DMS114 treated with DMSO at 0.1 percent for 48 hours (cell line): ENCODE data around the gene CREB3L2.
"Not testable (repeated sequence)": the region's sequence is repeated elsewhere in the genome, so short reads cannot be mapped to it uniquely, and the experiment has no call there.

Experiments
- DNase-seq: peaks from one replicate; lab custom pipeline; 2025; ENCODE audit not compliant: unreplicated experiment; lab: John Stamatoyannopoulos, UW

Gene CREB3L2

GRCh38 chr7:137846827-137847567 is 154.9 kb downstream of the CREB3L2 start, which contains the start of gene DGKI:
Gene DGKI (minus strand): TSS chr7:137846974.
- DNase-seq = no peak

- no peak for DNase-seq
Measured at GRCh38 chr7:137846549-137846826, 155.4 kb downstream of the CREB3L2 start.

GRCh38 chr7:137844677-137845425 is 157.0 kb downstream of the CREB3L2 start:
- DNase-seq = no peak

DNA sequence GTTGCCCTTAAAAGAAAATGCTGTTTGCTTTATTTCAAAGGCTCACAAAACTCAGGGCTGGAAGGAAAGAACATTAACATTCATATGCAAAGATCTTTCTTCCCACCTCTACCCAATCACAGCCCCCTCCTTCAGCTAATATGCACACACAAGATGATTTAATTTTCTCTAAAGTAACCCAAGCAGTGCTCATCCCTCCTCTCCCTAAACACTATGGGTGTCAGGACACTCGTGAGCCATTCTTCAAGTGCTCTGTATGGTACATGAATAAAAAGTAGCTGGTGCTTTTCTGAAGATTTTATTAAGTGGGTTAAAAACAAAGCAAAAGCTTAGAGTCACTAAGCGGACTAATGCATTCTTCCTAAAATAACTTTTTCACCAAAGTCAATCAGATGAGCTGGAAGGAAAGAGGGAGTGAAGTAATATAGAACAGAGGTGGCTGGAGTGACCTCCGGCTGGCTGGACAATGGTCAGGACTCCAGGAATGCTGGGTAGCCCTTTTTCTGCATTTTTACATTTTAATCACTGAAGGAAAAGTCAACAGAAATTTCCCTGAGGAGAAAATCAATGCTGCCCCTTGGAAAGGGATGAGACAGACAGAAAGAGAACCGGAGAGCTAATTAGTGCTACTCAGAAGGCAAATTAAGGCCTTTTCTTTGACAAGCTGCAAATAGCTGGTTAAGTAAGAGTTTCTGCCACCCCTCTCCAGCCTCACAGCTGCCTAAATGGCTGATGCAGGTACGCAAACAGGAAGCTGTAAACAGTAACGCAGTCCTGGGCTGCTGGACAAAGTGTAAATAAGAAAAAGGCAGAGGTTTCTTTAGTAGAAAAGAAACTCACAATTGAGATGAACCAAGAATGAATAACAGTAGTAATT is 161.7 kb downstream of the CREB3L2 start:
- no peak for DNase-seq

DNA sequence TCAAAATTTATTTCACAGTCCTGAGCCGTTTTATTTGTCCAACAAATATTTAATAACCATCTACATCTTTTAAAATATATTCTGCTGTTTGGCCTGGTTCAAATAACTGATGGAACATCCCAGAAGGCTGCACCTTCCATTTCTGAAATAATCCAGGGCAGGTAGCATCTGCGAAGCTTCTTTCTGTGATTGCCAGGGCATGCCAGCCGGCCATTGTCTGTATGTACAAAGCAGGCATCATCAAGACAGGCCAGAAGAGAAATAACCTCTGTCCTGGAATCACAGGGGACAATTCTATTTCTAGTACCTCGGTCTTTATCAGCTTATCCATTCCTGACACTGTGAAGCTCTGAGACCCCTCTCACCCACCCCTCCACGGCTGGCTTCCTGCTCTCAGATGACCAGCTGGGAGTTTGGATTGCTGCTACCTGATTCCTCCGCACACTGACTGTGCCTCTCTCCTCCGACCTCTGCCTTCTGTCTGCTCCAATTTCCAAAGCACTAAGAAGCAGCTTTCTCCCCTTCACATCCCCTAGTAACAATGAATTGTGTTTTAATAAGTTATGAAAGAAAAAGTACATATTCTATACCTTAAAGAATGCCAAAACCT is 163.1 kb downstream of the CREB3L2 start:
- no peak for DNase-seq

GRCh38 chr7:137836541-137836940 is 165.3 kb downstream of the CREB3L2 start:
- no peak for DNase-seq

DNA sequence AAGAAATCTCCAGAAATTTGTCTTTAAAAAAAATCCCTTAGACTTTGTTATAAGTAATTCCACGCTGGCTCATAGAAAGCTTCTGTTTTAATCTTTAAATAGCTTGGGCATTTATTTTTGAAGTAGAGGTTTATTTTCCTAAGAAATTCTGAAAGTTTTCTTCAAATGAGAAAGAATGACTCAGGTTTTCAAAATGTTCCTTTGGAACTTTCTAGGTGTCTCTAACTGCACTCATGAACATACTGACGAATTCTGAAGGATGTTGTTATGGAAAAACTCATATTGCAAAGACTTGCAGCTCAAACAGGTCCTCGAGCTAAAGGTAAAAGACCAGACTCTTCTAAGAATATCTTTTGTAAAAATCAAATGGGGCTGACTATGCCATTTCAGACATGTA is 165.8 kb downstream of the CREB3L2 start:
- DNase-seq = no peak

DNA sequence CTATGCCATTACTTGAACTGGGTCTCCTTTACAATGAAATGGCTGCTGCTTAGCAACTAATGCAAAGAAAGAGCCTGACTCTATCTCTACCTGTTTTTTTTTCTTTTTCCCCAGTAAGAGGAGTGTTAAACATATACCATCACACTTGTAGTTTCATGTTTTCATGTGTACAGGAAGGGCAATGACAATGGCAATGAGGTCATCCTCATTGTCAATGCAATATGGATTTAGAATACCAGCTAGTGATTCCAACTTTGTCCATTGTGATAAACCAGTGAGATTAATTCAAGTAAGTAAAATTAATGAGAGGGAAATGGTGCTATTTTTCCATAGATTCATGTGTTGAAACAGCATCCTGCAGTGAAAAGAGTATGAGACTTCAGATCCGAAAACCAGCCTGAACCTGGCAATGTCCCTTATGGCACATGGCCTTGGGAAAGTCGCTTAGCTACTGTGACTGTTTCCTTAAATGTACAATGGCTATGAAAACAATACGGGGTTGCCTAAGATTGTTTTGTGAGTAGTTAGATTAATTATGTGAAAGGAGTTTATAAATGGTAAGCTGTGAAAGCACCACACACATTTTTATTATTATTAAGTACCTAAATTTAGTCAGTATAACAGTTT is 166.3 kb downstream of the CREB3L2 start:
- DNase-seq = no peak

GRCh38 chr7:137834552-137834951 is 167.3 kb downstream of the CREB3L2 start:
- DNase-seq = no peak

GRCh38 chr7:137832990-137833389 is 168.9 kb downstream of the CREB3L2 start:
- not testable (repeated sequence) for DNase-seq

GRCh38 chr7:137832382-137832781 is 169.5 kb downstream of the CREB3L2 start:
- DNase-seq = no peak

GRCh38 chr7:137831555-137831954 is 170.3 kb downstream of the CREB3L2 start:
- DNase-seq = not testable (repeated sequence)

- DNase-seq = no peak
Measured at GRCh38 chr7:137829337-137829992, 172.4 kb downstream of the CREB3L2 start.

DNA sequence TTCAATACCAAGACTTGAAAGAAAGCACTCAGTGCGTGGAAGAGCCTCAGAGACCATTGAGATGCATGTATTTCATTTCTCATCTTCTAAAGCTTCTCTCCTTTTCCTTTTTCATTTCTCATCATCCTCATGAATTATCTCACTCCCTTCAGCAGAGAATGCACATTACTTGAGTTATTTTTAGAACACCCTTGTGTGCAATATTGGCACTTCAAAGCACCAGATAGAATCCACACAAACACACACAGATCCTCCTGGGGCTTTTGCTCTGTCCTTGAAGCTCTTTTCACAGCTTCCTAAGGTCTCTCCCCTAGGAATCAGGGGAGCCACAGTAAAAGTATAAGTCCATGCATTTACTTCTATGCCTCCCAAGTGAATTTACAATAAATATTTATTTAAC is 173.4 kb downstream of the CREB3L2 start:
- no peak for DNase-seq

DNA sequence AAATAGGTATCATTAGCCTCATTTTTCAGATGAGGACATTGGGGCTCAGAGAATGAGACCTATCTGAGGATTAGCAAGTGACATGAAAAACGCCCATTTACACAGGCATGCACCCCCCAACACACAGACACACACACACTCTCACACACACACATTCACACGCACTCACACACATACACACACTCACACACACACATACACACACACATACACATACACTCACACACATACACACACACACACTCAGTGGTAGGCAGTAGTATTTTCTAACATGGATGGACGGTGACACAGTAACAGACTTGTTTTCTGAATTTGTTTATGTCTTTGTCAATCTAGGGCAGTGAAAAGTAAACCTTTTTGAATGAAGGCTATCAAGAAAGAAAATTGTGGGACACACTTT is 176.4 kb downstream of the CREB3L2 start:
- no peak for DNase-seq
